GM13976 (cell line): ENCODE measurements around the gene ANP32B.
"Not testable (repeated sequence)": the region's sequence is repeated elsewhere in the genome, so short reads cannot be mapped to it uniquely, and the experiment has no call there.

Experiments
- DNase-seq: peaks from one replicate; pipeline ENCODE4 v3.0.0; 2012; ENCODE audit warnings: low spot score
- in situ Hi-C: fragments of 300-500 bp; cut with MboI; formaldehyde crosslinking; loops from one replicate; pipeline ENCODE4 v1.12.0; 2022; ENCODE audit warnings: low sequenced_read_pairs, mixed read lengths, inconsistent platforms; ENCODE audit not compliant: unreplicated experiment
- TF ChIP-seq, protein P1 (sequence below): IDR thresholded peaks from 2 replicates; pipeline ENCODE4 v1.5.1; 2012; ENCODE audit warnings: borderline replicate concordance, mild to moderate bottlenecking; ENCODE audit not compliant: insufficient read depth; ENCODE audit errors: extremely low read depth, missing control alignments, control extremely low read depth

ANP32B gene

DNA sequence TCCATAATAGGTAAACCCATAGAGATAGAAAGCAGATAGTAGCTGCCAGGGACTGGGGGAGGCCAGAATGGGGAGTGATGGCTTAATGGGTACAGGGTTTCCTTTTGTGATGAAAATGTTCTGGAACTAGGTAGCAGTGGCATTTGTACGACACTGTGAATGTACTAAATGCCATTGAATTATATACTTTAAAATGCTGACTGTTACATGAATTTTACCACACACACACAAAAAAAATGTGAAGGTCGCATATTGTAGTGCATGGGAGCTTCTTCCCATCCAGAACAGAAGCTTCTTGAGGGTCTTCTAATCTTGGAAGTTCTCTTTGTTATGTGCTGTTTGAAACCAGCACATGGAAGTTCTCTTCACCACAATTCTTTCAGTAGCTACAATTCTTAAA is 19.9 kb upstream of the ANP32B start:
- TF ChIP-seq, protein P1, sequence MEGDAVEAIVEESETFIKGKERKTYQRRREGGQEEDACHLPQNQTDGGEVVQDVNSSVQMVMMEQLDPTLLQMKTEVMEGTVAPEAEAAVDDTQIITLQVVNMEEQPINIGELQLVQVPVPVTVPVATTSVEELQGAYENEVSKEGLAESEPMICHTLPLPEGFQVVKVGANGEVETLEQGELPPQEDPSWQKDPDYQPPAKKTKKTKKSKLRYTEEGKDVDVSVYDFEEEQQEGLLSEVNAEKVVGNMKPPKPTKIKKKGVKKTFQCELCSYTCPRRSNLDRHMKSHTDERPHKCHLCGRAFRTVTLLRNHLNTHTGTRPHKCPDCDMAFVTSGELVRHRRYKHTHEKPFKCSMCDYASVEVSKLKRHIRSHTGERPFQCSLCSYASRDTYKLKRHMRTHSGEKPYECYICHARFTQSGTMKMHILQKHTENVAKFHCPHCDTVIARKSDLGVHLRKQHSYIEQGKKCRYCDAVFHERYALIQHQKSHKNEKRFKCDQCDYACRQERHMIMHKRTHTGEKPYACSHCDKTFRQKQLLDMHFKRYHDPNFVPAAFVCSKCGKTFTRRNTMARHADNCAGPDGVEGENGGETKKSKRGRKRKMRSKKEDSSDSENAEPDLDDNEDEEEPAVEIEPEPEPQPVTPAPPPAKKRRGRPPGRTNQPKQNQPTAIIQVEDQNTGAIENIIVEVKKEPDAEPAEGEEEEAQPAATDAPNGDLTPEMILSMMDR = no peak
- DNase-seq = no peak
- in situ Hi-C loops = no loop called here

DNA sequence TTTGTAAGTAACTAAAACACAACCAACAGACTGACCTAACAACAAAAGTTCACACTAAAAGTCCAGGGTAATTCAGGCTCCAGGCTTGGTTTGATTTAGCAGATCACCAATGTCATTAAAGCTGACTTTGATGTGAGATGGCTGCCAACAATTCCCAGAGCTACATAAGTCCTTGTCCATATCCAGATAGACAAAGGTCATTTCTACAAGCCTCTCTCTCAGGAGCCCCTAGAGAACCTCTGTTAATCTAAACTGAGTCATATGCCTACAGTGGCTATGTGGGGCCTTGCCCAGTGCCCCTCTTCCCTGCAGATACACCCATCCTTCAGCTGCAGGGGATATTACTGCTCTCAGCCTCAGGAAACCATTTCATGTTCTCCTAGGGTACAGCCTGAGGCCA is 18.2 kb upstream of the ANP32B start:
- in situ Hi-C loops = no loop called here
- TF ChIP-seq, protein P1 = no peak

DNA sequence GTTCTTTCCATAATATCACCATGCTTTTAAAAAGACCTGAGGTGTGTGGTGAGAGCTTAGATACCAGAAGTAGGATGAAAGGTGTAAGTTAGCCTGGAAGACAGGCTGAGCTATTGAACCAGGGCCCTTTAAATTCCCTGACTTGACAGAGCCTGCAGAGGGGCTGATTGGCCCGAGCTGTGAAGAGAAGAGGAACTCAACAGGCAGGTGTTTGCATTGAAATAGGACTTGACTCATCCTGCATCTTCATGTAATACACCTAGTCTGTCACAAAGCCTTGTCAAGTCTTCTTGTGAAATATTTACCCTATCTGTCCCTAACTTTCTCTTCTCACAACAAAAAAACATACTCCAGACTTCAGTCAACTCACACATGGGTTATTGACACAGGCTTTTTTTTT is 16.6 kb upstream of the ANP32B start:
- DNase-seq = no peak
- in situ Hi-C loops = no loop called here
- TF ChIP-seq, protein P1 = no peak

More for the DNA sequence above, 18.2 kb upstream of the ANP32B start:
- no peak for DNase-seq

DNA sequence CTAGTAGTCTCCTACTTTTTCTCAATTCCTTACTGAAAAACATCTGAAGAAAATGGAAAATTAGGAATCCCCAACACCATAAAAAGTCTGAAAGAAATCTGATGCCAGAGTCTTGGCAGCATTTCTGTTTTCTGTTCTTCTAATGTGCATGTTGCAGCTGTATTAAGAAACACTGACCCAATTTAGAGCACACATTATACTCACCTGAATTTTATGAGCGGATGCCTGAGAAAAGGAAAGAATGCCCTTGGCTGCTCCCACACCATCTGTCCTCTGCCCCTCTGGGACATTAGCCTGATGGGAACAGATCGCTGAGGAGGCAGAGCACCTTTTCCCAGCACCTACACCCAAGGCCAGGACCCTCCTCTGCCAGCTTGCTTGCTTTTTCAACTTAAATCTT is 14.1 kb upstream of the ANP32B start:
- TF ChIP-seq, protein P1 = no peak
- no peak for DNase-seq
- in situ Hi-C loops = no loop called here

DNA sequence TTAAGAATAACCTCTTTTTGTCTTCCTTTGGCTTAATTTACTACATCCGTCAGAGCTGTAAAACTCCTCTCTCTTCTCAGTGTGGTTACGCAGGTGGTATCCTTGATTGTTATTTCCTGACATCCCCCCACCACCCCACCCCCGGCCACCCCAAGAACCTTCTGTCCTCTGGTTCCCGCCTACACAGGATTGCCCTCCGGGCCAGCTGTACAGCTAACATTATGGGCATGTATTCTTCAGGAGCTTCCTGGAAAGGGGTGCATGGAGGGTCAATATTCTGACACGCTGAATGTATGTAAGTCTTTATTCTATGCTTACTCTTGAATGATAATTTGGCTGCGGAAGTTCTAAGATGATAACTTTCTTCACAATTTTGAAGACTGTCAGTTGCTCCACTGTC is 13.0 kb upstream of the ANP32B start:
- in situ Hi-C loops = no loop called here
- TF ChIP-seq, protein P1 = no peak

DNA sequence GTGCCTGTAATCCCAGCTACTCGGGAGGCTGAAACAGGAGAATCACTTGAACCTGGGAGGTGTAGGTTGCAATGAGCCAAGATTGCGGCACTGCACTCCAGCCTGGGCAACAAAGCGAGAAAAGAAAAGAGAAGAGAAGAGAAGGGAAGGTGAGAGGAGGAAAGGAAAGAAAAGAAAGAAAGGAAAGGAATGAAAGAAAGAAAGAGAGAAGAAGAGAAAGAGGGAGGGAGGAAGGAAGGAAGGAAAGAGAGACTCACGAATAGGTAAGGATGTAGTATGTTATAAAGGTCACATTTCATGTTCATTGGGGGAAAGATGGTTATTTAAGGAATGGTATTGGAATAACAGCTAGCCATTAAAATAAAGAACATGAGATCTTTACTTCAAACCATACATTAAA is 10.4 kb upstream of the ANP32B start:
- in situ Hi-C loops = no loop called here
- no peak for DNase-seq
- TF ChIP-seq, protein P1 = no peak

More for the DNA sequence above, 13.0 kb upstream of the ANP32B start:
- no peak for DNase-seq

DNA sequence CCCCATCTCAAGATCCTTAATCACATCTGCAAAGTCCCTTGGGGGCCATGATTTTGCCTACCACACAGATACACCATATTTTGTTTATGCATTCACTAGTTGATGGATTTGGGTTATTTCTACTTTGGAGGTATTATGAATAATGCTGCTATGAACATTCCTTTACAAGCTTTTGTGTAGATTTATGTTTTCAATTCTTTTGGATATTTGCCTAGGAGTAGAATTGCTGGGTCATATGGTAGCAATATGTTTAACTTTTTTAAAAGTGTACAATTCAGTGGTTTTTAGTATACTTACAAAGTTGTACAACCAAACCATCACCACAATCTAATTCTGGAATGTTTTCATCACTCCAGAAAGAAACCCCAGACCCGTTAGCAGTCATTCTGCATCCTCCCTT is 7.8 kb upstream of the ANP32B start:
- TF ChIP-seq, protein P1 = no peak
- DNase-seq = no peak
- in situ Hi-C loops = no loop called here

DNA sequence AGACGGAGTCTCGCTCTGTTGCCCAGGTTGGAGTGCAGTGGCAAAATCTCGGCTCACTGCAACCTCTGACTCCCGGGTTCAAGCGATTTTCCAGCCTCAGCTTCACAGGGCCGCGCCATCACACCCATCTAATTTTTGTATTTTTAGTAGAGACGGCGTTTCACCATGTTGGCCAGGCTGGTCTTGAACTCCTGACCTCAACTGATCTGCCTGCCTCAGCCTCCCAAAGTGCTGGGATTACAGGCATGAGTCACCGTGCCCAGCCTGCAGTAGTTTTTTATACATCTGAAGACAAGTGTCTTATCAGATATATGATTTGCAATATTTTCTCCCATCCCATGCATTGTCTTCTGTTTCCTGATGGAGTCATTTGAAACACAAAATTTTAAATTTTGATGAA is 6.5 kb upstream of the ANP32B start:
- DNase-seq, in situ Hi-C loops: not testable (repeated sequence)
